Liver (tissue), 9 donors: ENCODE data around the gene TARDBP. TPM values are rescaled to one million over a fixed set of nuclear protein-coding genes. Genes with fewer than 3 reads are reported as not detected.

Experiments used
- DNase-seq: peaks from one replicate; pipeline ENCODE4 v3.0.0-alpha.2; 2017; ENCODE audit warnings: low spot score
- H3K27ac ChIP-seq, 2 donors: one replicate each; pipeline ENCODE4 v1.7.0; 2013; ENCODE audit warnings: inconsistent platforms in 2 of 2, low read length in 2 of 2, control low read depth in 1 of 2, low read depth in 1 of 2, mild to moderate bottlenecking in 1 of 2
- H3K27me3 ChIP-seq, 4 donors: one replicate each; pipeline versions ENCODE4 v1.6.1 to v1.7.0; 2013; ENCODE audit warnings: low read length in 3 of 4, inconsistent platforms in 1 of 4, mild to moderate bottlenecking in 1 of 4, moderate library complexity in 1 of 4; ENCODE audit not compliant: control insufficient read depth in 4 of 4, insufficient read depth in 4 of 4
- H3K36me3 ChIP-seq, 4 donors: one replicate each; pipeline versions ENCODE4 v1.6.1 to v1.7.0; 2013; ENCODE audit warnings: low read length in 3 of 4, mild to moderate bottlenecking in 3 of 4, low read depth in 1 of 4, moderate library complexity in 1 of 4; ENCODE audit not compliant: control insufficient read depth in 4 of 4, insufficient read depth in 3 of 4
- H3K4me1 ChIP-seq, 4 donors: one replicate each; pipeline versions ENCODE4 v1.6.1 to v1.7.0; 2013; ENCODE audit warnings: low read length in 3 of 4, mild to moderate bottlenecking in 3 of 4, moderate library complexity in 1 of 4; ENCODE audit not compliant: control insufficient read depth in 4 of 4, insufficient read depth in 4 of 4
- H3K4me3 ChIP-seq, 3 donors: one replicate each; pipeline versions ENCODE4 v1.6.1 to v1.7.0; 2013; ENCODE audit warnings: low read length in 3 of 3, control low read depth in 1 of 3, low read depth in 1 of 3, mild to moderate bottlenecking in 1 of 3
- H3K9ac ChIP-seq, 2 donors: one replicate each; pipeline ENCODE4 v1.7.0; 2013; ENCODE audit warnings: low read length in 2 of 2, mild to moderate bottlenecking in 2 of 2, moderate library complexity in 2 of 2, control low read depth in 1 of 2, low read depth in 1 of 2
- H3K9me3 ChIP-seq, 4 donors: one replicate each; pipeline versions ENCODE4 v1.6.1 to v1.7.0; 2013; ENCODE audit warnings: low read length in 3 of 4; ENCODE audit not compliant: control insufficient read depth in 4 of 4
- EGR1 ChIP-seq, 2 donors: IDR thresholded peaks; 2 replicates each; pipeline ENCODE4 v1.6.1; 2016 to 2018; ENCODE audit warnings: antibody characterized with exemption in 2 of 2, low read depth in 2 of 2
- FOXA1 ChIP-seq: IDR thresholded peaks from 2 replicates; pipeline ENCODE4 v1.6.1; 2016; ENCODE audit warnings: antibody characterized with exemption
- FOXA2 ChIP-seq: IDR thresholded peaks from 2 replicates; pipeline ENCODE4 v1.6.1; 2016; ENCODE audit warnings: antibody characterized with exemption
- GABPA ChIP-seq, 2 donors: IDR thresholded peaks in 1 of 2; conservative IDR thresholded peaks in 1 of 2; 2 replicates each; pipeline ENCODE4 v1.6.1; 2016; ENCODE audit warnings: antibody characterized with exemption in 2 of 2, mild to moderate bottlenecking in 1 of 2, moderate library complexity in 1 of 2
- HNF4A ChIP-seq, 2 donors: conservative IDR thresholded peaks; 2 replicates each; pipeline ENCODE4 v1.6.1; 2016; ENCODE audit warnings: antibody characterized with exemption in 2 of 2, mild to moderate bottlenecking in 2 of 2
- HNF4G ChIP-seq: IDR thresholded peaks from 2 replicates; pipeline ENCODE4 v1.6.1; 2016; ENCODE audit warnings: antibody characterized with exemption
- JUND ChIP-seq, 2 donors: IDR thresholded peaks; 2 replicates each; pipeline ENCODE4 v1.6.1; 2016; ENCODE audit warnings: antibody characterized with exemption in 2 of 2
- NR2F2 ChIP-seq: IDR thresholded peaks from 2 replicates; pipeline ENCODE4 v1.6.1; 2016; ENCODE audit warnings: antibody characterized with exemption
- RAD21 ChIP-seq, 2 donors: IDR thresholded peaks; 2 replicates each; pipeline ENCODE4 v1.6.1; 2016; ENCODE audit warnings: antibody characterized with exemption in 2 of 2, mild to moderate bottlenecking in 2 of 2
- REST ChIP-seq: IDR thresholded peaks from 2 replicates; pipeline ENCODE4 v1.6.1; 2016; ENCODE audit warnings: antibody characterized with exemption, mild to moderate bottlenecking
- RXRA ChIP-seq, 2 donors: IDR thresholded peaks; 2 replicates each; pipeline ENCODE4 v1.6.1; 2017 to 2018; ENCODE audit warnings: antibody characterized with exemption in 2 of 2, mild to moderate bottlenecking in 1 of 2
- SP1 ChIP-seq: IDR thresholded peaks from 2 replicates; pipeline ENCODE4 v1.6.1; 2018; ENCODE audit warnings: antibody characterized with exemption, mild to moderate bottlenecking
- YY1 ChIP-seq: IDR thresholded peaks from 2 replicates; pipeline ENCODE4 v1.6.1; 2016; ENCODE audit warnings: antibody characterized with exemption, mild to moderate bottlenecking
- WGBS: extraction: QIAGEN DNeasy Blood & Tissue Kit; methylation state at CpG from one replicate; pipeline ENCODE4 v1.1.7; 2013; 5-methylcytosine and 5-hydroxymethylcytosine counted together
- polyA plus RNA-seq, 2 donors: library from polyadenylated mRNA; stranded (reverse) in 1 of 2; unstranded in 1 of 2; fragments of 200-250 nt in 1 of 2; fragments of >200 nt in 1 of 2; fragmentation: Nextera tagmentation in 1 of 2; extraction: Ambion mirVana in 1 of 2; gene quantifications; one replicate each; pipeline versions ENCODE4 v1.2.1 to v1.2.3, GENCODE V29; 2013 to 2015
- total RNA-seq, 2 donors: library from RNA; depleted of rRNA; stranded (reverse); fragments of >200 nt; gene quantifications; one replicate each; pipeline ENCODE4 v1.2.3, GENCODE V29; 2014
- TF ChIP-seq, protein P1 (sequence below): IDR thresholded peaks from 2 replicates; pipeline ENCODE4 v1.6.1; 2016; ENCODE audit warnings: antibody characterized with exemption
- TF ChIP-seq, protein P2 (sequence below): fragments of 150-350 bp; IDR thresholded peaks from 2 replicates; pipeline ENCODE4 v1.5.1; 2017; ENCODE audit warnings: improper control_type of control experiment, low read depth, low read length; ENCODE audit not compliant: missing input control
- TF ChIP-seq, protein P3 (sequence below): IDR thresholded peaks from 2 replicates; pipeline ENCODE4 v1.6.1; 2016; ENCODE audit warnings: antibody characterized with exemption
- TF ChIP-seq, protein P4 (sequence below): IDR thresholded peaks from 2 replicates; pipeline ENCODE4 v1.6.1; 2016; ENCODE audit warnings: antibody characterized with exemption
- donor health status: healthy.
- donor health status: healthy.
- donor health status: healthy.
- donor health status: healthy.
- donor health status: healthy.

Gene TARDBP
- total and polyA plus RNA-seq, 4 donors, result 44.4 to 87.6 (median 79.2) TPM

- Histone ChIP-seq H3K36me3 (peaks cover 11 to 55% (median 33%) of the 10 kb centered on the region in 4 donors), H3K9me3 (no peaks in the 10 kb centered on the region), H3K27me3 (no peaks in the 10 kb centered on the region), H3K4me1 (peaks cover 2 to 4% (median 3%) of the 10 kb centered on the region in 4 donors), H3K9ac (no peak overlapping the region), H3K4me3 (no peak overlapping the region), H3K27ac (no peak overlapping the region)
- 99% methylated on average over 1 of the region's 1 CpG for WGBS
- no peak for DNase-seq
- TF ChIP-seq FOXA1, result no peak
- TF ChIP-seq FOXA2, result no peak
- TF ChIP-seq, protein P1, sequence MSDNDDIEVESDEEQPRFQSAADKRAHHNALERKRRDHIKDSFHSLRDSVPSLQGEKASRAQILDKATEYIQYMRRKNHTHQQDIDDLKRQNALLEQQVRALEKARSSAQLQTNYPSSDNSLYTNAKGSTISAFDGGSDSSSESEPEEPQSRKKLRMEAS, result no peak
- TF ChIP-seq YY1, result no peak
- TF ChIP-seq, protein P2, sequence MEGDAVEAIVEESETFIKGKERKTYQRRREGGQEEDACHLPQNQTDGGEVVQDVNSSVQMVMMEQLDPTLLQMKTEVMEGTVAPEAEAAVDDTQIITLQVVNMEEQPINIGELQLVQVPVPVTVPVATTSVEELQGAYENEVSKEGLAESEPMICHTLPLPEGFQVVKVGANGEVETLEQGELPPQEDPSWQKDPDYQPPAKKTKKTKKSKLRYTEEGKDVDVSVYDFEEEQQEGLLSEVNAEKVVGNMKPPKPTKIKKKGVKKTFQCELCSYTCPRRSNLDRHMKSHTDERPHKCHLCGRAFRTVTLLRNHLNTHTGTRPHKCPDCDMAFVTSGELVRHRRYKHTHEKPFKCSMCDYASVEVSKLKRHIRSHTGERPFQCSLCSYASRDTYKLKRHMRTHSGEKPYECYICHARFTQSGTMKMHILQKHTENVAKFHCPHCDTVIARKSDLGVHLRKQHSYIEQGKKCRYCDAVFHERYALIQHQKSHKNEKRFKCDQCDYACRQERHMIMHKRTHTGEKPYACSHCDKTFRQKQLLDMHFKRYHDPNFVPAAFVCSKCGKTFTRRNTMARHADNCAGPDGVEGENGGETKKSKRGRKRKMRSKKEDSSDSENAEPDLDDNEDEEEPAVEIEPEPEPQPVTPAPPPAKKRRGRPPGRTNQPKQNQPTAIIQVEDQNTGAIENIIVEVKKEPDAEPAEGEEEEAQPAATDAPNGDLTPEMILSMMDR, result no peak
- TF ChIP-seq HNF4A (conservative IDR thresholded peaks at IDR 0.05), result no peak
- TF ChIP-seq RXRA (IDR thresholded peaks at IDR 0.05), result no peak
- TF ChIP-seq, protein P3, sequence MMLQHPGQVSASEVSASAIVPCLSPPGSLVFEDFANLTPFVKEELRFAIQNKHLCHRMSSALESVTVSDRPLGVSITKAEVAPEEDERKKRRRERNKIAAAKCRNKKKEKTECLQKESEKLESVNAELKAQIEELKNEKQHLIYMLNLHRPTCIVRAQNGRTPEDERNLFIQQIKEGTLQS, result no peak
- TF ChIP-seq JUND (IDR thresholded peaks at IDR 0.05), result no peak
- no peak for TF ChIP-seq RAD21 (IDR thresholded peaks at IDR 0.05)
- no peak for TF ChIP-seq REST
- TF ChIP-seq EGR1 (IDR thresholded peaks at IDR 0.05; ENCODE audit: low read depth in 2 of 2), result no peak
- TF ChIP-seq GABPA (IDR thresholded peaks at IDR 0.05 in 1 of 2, conservative IDR thresholded peaks at IDR 0.05 in 1 of 2), result no peak
- TF ChIP-seq NR2F2, result no peak
- TF ChIP-seq HNF4G, result no peak
These were observed 53.3 kb downstream of the TARDBP start for GRCh38 chr1:11065796-11066195.

- H3K9me3 ChIP-seq, result no peaks in the 10 kb centered on the region
- no peak for TF ChIP-seq FOXA1
- TF ChIP-seq SP1, result no peak
- TF ChIP-seq, protein P4, sequence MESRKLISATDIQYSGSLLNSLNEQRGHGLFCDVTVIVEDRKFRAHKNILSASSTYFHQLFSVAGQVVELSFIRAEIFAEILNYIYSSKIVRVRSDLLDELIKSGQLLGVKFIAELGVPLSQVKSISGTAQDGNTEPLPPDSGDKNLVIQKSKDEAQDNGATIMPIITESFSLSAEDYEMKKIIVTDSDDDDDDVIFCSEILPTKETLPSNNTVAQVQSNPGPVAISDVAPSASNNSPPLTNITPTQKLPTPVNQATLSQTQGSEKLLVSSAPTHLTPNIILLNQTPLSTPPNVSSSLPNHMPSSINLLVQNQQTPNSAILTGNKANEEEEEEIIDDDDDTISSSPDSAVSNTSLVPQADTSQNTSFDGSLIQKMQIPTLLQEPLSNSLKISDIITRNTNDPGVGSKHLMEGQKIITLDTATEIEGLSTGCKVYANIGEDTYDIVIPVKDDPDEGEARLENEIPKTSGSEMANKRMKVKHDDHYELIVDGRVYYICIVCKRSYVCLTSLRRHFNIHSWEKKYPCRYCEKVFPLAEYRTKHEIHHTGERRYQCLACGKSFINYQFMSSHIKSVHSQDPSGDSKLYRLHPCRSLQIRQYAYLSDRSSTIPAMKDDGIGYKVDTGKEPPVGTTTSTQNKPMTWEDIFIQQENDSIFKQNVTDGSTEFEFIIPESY, result no peak
- TF ChIP-seq GABPA (IDR thresholded peaks at IDR 0.05 in 1 of 2, conservative IDR thresholded peaks at IDR 0.05 in 1 of 2), result no peak
- TF ChIP-seq HNF4A (conservative IDR thresholded peaks at IDR 0.05), result no peak
- H3K27me3 ChIP-seq, result no peaks in the 10 kb centered on the region
- H3K4me1 ChIP-seq, result no peaks in the 10 kb centered on the region
- peaks cover 16 to 74% (median 46%) of the 10 kb centered on the region in 4 donors for H3K36me3 ChIP-seq
- H3K9ac ChIP-seq, result no peak overlapping the region
- WGBS, result 91% methylated on average over 18 of the region's 18 CpGs
- H3K27ac ChIP-seq, result no peak overlapping the region
- H3K4me3 ChIP-seq, result no peak overlapping the region
- DNase-seq, result no peak
These were observed 55.5 kb downstream of the TARDBP start for GRCh38 chr1:11067716-11068599.
